Dendritic cell treated with granulocyte-macrophage colony-stimulating factor and Interleukin-4, amounts not matched to agents 40 ng/mL and 50 ng/mL, for 4 days (primary cell): ENCODE measurements around the gene GRIA4.

Experiments used
- H3K27ac Mint-ChIP-seq: one replicate; pipeline ENCODE4 v1.8.0; 2022; ENCODE audit warnings: mild to moderate bottlenecking, mixed read lengths
- H3K27me3 Mint-ChIP-seq: one replicate; pipeline ENCODE4 v1.8.0; 2022; ENCODE audit warnings: mild to moderate bottlenecking, mixed read lengths
- H3K36me3 Mint-ChIP-seq: one replicate; pipeline ENCODE4 v1.8.0; 2022; ENCODE audit warnings: low read depth, mixed read lengths
- H3K4me1 Mint-ChIP-seq: one replicate; pipeline ENCODE4 v1.8.0; 2022; ENCODE audit warnings: low read depth, mixed read lengths
- H3K4me3 Mint-ChIP-seq: one replicate; pipeline ENCODE4 v1.8.0; 2022; ENCODE audit warnings: mild to moderate bottlenecking, moderate library complexity, mixed read lengths
- H3K9me3 Mint-ChIP-seq: one replicate; pipeline ENCODE4 v1.8.0; 2022; ENCODE audit warnings: mixed read lengths
- intact Hi-C: fragments of 100-400 bp; cut with micrococcal nuclease; formaldehyde crosslinking; loops from one replicate; pipeline ENCODE4 v1.15.0; 2022

GRIA4 gene

GRCh38 chr11:105609832-105610781 is at the start of gene GRIA4:
Gene GRIA4, plus strand, starts transcription at chr11:105610073. Its CDS starts 925 bp downstream, at chr11:105610998.
- intact Hi-C loops, result no loop called here

GRCh38 chr11:105573091-105573490 is 36.8 kb upstream of the GRIA4 start:
- no peaks in the 10 kb centered on the region for H3K36me3 Mint-ChIP-seq
- no peak overlapping the region for H3K4me3 Mint-ChIP-seq
- H3K4me1 Mint-ChIP-seq, result no peaks in the 10 kb centered on the region
- no peaks in the 10 kb centered on the region for H3K9me3 Mint-ChIP-seq
- H3K27me3 Mint-ChIP-seq, result no peaks in the 10 kb centered on the region
- no peak overlapping the region for H3K27ac Mint-ChIP-seq
- intact Hi-C loops, result no loop called here

More at GRCh38 chr11:105609832-105610781, at the start of gene GRIA4:
- Mint-ChIP-seq H3K27me3 (peaks cover 48% of the 10 kb centered on the region), H3K36me3 (no peaks in the 10 kb centered on the region), H3K27ac (no peak within 1 kb of the TSS), H3K4me1 (peaks cover 35% of the 10 kb centered on the region), H3K9me3 (peaks cover 7% of the 10 kb centered on the region), H3K4me3 (peak within 1 kb of the TSS; percentile 44)

- H3K27ac Mint-ChIP-seq, result no peak overlapping the region
Observed at GRCh38 chr11:105574974-105575373, 34.9 kb upstream of the GRIA4 start.

GRCh38 chr11:105577641-105578040 is 32.2 kb upstream of the GRIA4 start:
- H3K36me3 Mint-ChIP-seq, result no peaks in the 10 kb centered on the region
- intact Hi-C loops, result no loop called here
- no peaks in the 10 kb centered on the region for H3K4me1 Mint-ChIP-seq
- H3K9me3 Mint-ChIP-seq, result no peaks in the 10 kb centered on the region
- H3K27me3 Mint-ChIP-seq, result no peaks in the 10 kb centered on the region
- H3K4me3 Mint-ChIP-seq, result no peak overlapping the region
- no peak overlapping the region for H3K27ac Mint-ChIP-seq

More at GRCh38 chr11:105574974-105575373, 34.9 kb upstream of the GRIA4 start:
- no peaks in the 10 kb centered on the region for H3K4me1 Mint-ChIP-seq
- no peaks in the 10 kb centered on the region for H3K27me3 Mint-ChIP-seq
- H3K36me3 Mint-ChIP-seq, result no peaks in the 10 kb centered on the region
- no peak overlapping the region for H3K4me3 Mint-ChIP-seq
- intact Hi-C loops, result no loop called here
- H3K9me3 Mint-ChIP-seq, result no peaks in the 10 kb centered on the region

GRCh38 chr11:105579111-105579510 is 30.8 kb upstream of the GRIA4 start:
- Mint-ChIP-seq H3K27me3 (no peaks in the 10 kb centered on the region), H3K9me3 (no peaks in the 10 kb centered on the region), H3K36me3 (no peaks in the 10 kb centered on the region), H3K4me3 (no peak overlapping the region), H3K27ac (no peak overlapping the region), H3K4me1 (no peaks in the 10 kb centered on the region)
- intact Hi-C loops, result no loop called here

- Mint-ChIP-seq H3K4me3 (no peak overlapping the region), H3K36me3 (no peaks in the 10 kb centered on the region), H3K27ac (no peak overlapping the region), H3K4me1 (no peaks in the 10 kb centered on the region), H3K9me3 (peaks cover 7% of the 10 kb centered on the region), H3K27me3 (no peaks in the 10 kb centered on the region)
- intact Hi-C loops, result no loop called here
Observed at GRCh38 chr11:105582497-105582896, 27.4 kb upstream of the GRIA4 start.

- Mint-ChIP-seq H3K36me3 (no peaks in the 10 kb centered on the region), H3K4me1 (no peaks in the 10 kb centered on the region), H3K27ac (no peak overlapping the region), H3K27me3 (no peaks in the 10 kb centered on the region), H3K9me3 (peaks cover 7% of the 10 kb centered on the region), H3K4me3 (no peak overlapping the region)
- intact Hi-C loops, result no loop called here
Observed at GRCh38 chr11:105588001-105588400, 21.9 kb upstream of the GRIA4 start.

- Mint-ChIP-seq H3K36me3 (no peaks in the 10 kb centered on the region), H3K4me3 (no peak overlapping the region), H3K4me1 (no peaks in the 10 kb centered on the region), H3K27me3 (no peaks in the 10 kb centered on the region), H3K27ac (no peak overlapping the region), H3K9me3 (peaks cover 7% of the 10 kb centered on the region)
- intact Hi-C loops, result no loop called here
Observed at GRCh38 chr11:105589346-105589745, 20.5 kb upstream of the GRIA4 start.

- H3K4me3 Mint-ChIP-seq, result no peak overlapping the region
- H3K36me3 Mint-ChIP-seq, result no peaks in the 10 kb centered on the region
- H3K27ac Mint-ChIP-seq, result no peak overlapping the region
- no peaks in the 10 kb centered on the region for H3K27me3 Mint-ChIP-seq
- no peaks in the 10 kb centered on the region for H3K4me1 Mint-ChIP-seq
- intact Hi-C loops, result no loop called here
- no peaks in the 10 kb centered on the region for H3K9me3 Mint-ChIP-seq
Observed at GRCh38 chr11:105592035-105592434, 17.8 kb upstream of the GRIA4 start.

GRCh38 chr11:105598371-105598770 is 11.5 kb upstream of the GRIA4 start:
- no peak overlapping the region for H3K27ac Mint-ChIP-seq
- no peaks in the 10 kb centered on the region for H3K27me3 Mint-ChIP-seq
- intact Hi-C loops, result no loop called here
- no peaks in the 10 kb centered on the region for H3K4me1 Mint-ChIP-seq
- no peaks in the 10 kb centered on the region for H3K36me3 Mint-ChIP-seq
- no peaks in the 10 kb centered on the region for H3K9me3 Mint-ChIP-seq
- H3K4me3 Mint-ChIP-seq, result no peak overlapping the region

- Mint-ChIP-seq H3K27ac (no peak overlapping the region), H3K27me3 (peaks cover 7% of the 10 kb centered on the region), H3K36me3 (no peaks in the 10 kb centered on the region), H3K4me1 (no peaks in the 10 kb centered on the region), H3K4me3 (no peak overlapping the region), H3K9me3 (peaks cover 7% of the 10 kb centered on the region)
- intact Hi-C loops, result no loop called here
Observed at GRCh38 chr11:105603156-105603555, 6.7 kb upstream of the GRIA4 start.

- peaks cover 7% of the 10 kb centered on the region for H3K9me3 Mint-ChIP-seq
- no peak overlapping the region for H3K27ac Mint-ChIP-seq
- no peak overlapping the region for H3K4me3 Mint-ChIP-seq
- intact Hi-C loops, result no loop called here
- H3K27me3 Mint-ChIP-seq, result peaks cover 48% of the 10 kb centered on the region
- H3K4me1 Mint-ChIP-seq, result peaks cover 35% of the 10 kb centered on the region
- H3K36me3 Mint-ChIP-seq, result no peaks in the 10 kb centered on the region
Observed at GRCh38 chr11:105609341-105609781, 512 bp upstream of the GRIA4 start.

GRCh38 chr11:105610871-105611571 is 1.1 kb downstream of the GRIA4 start:
- Mint-ChIP-seq H3K27ac (no peak overlapping the region), H3K27me3 (peaks cover 46% of the 10 kb centered on the region), H3K4me1 (peaks cover 35% of the 10 kb centered on the region), H3K4me3 (peak overlapping the region; percentile 10), H3K36me3 (no peaks in the 10 kb centered on the region), H3K9me3 (peaks cover under 1% of the 10 kb centered on the region)
- intact Hi-C loops, result no loop called here
